Panc1 (cell line): ENCODE results near the gene CREB3L2. TPM values are rescaled to one million over a fixed set of nuclear protein-coding genes. Genes with fewer than 3 reads are reported as not detected.

ENCODE experiments used
- ATAC-seq: fragments of 200-7000 bp; cut with Tn5 transposase; 2 replicates; pipeline ENCODE4 v1.9.1; 2020; ENCODE audit warnings: mild to moderate bottlenecking, moderate library complexity
- BruUV-seq: library from RNA; stranded (reverse); fragments of 400-500 nt; replicated peaks from 2 replicates; lab custom pipeline; 2021; lab: Mats Ljungman, UMichigan
- CTCF ChIA-PET: fragments of 300-600 bp; sonication (Branson Sonifier 250); formaldehyde crosslinking; loops from one replicate; lab custom pipeline; 2022; ENCODE audit warnings: antibody characterized with exemption; lab: Charles Lee
- POLR2A ChIA-PET: fragments of 300-600 bp; sonication (Branson Sonifier 250); formaldehyde crosslinking; loops from one replicate; lab custom pipeline; 2022; ENCODE audit warnings: antibody characterized with exemption; lab: Charles Lee
- DNase-seq: peaks from one replicate; pipeline ENCODE4 v3.0.0-alpha.2; 2010; ENCODE audit warnings: low read depth, low spot score
- H3K27ac ChIP-seq: 2 replicates; pipeline ENCODE4 v1.5.1; 2011; ENCODE audit warnings: mild to moderate bottlenecking, low read length, inconsistent platforms
- H3K27me3 ChIP-seq: fragments of 200-500 bp; sonication (Bioruptor generic); 2 replicates; pipeline ENCODE4 v1.6.0; 2014; ENCODE audit warnings: low read length, inconsistent platforms; ENCODE audit not compliant: control insufficient read depth, insufficient read depth
- H3K36me3 ChIP-seq: fragments of 200-500 bp; sonication (Bioruptor generic); 2 replicates; pipeline ENCODE4 v1.5.1; 2014; ENCODE audit warnings: inconsistent platforms, mild to moderate bottlenecking, low read length, moderate library complexity; ENCODE audit not compliant: control insufficient read depth, insufficient read depth
- H3K4me1 ChIP-seq: 2 replicates; pipeline ENCODE4 v1.5.1; 2011; ENCODE audit warnings: inconsistent platforms, mild to moderate bottlenecking, low read length, moderate library complexity; ENCODE audit not compliant: control insufficient read depth, insufficient read depth
- H3K4me3 ChIP-seq, 2 experiments: 2 replicates each; pipeline ENCODE4 v1.5.1; 2011 to 2012; ENCODE audit warnings: low read depth in 2 of 2, low read length in 2 of 2, mild to moderate bottlenecking in 2 of 2, inconsistent platforms in 1 of 2, moderate library complexity in 1 of 2
- H3K9me3 ChIP-seq: fragments of 200-500 bp; sonication (Bioruptor generic); 2 replicates; pipeline ENCODE4 v1.5.1; 2014; ENCODE audit warnings: low read depth, mild to moderate bottlenecking, inconsistent platforms, low read length, moderate library complexity; ENCODE audit not compliant: control insufficient read depth, insufficient read depth
- CTCF ChIP-seq: fragments of 450-650 bp; IDR thresholded peaks from 2 replicates; pipeline ENCODE4 v1.5.1; 2017; ENCODE audit warnings: mild to moderate bottlenecking
- POLR2AphosphoS5 ChIP-seq: IDR thresholded peaks from 2 replicates; pipeline ENCODE4 v1.6.1; 2012; ENCODE audit warnings: mild to moderate bottlenecking, low read depth, low read length, moderate library complexity
- REST ChIP-seq, 2 experiments: IDR thresholded peaks; 2 replicates each; pipeline ENCODE4 v1.6.1; 2011 to 2012; ENCODE audit warnings: low read depth in 2 of 2, control low read depth in 1 of 2, low read length in 1 of 2, mild to moderate bottlenecking in 1 of 2, moderate library complexity in 1 of 2; ENCODE audit not compliant: insufficient read depth in 1 of 2
- SIN3A ChIP-seq: IDR thresholded peaks from 2 replicates; pipeline ENCODE4 v1.6.1; 2012; ENCODE audit warnings: low read depth, mild to moderate bottlenecking, low read length, moderate library complexity, borderline replicate concordance; ENCODE audit not compliant: insufficient read depth
- TCF7L2 ChIP-seq: IDR thresholded peaks from 2 replicates; pipeline ENCODE4 v1.6.1; 2011; ENCODE audit warnings: mild to moderate bottlenecking, low read depth, low read length, inconsistent platforms
- in situ Hi-C: cut with HindIII; loops from 2 replicates; pipeline ENCODE4 v1.10.0; 2016; ENCODE audit warnings: low sequenced_read_pairs, low pct_unique_long_range_greater_than_20kb
- intact Hi-C: fragments of 100-400 bp; cut with micrococcal nuclease; formaldehyde crosslinking; loops from one replicate; pipeline ENCODE4 v1.10.0; 2022; ENCODE audit not compliant: unreplicated experiment
- total RNA-seq: library from RNA; stranded (reverse); gene quantifications from one replicate; pipeline ENCODE4 v1.2.1, GENCODE V29; 2021; ENCODE audit not compliant: unreplicated experiment

The CREB3L2 gene
- total RNA-seq, 1 experiment from 2014 or later = 22.7 TPM

- no peak for ATAC-seq
- no TSS peak for BruUV-seq
- in situ Hi-C loops = no loop called here
- Histone ChIP-seq H3K27me3 (peaks cover 6% of the 10 kb centered on the region; the same call in 1 of the 2 replicates), H3K27ac (no peak overlapping the region), H3K4me1 (no peaks in the 10 kb centered on the region), H3K4me3 (no peak overlapping the region), H3K9me3 (no peaks in the 10 kb centered on the region; the same call in 1 of the 2 replicates), H3K36me3 (no peaks in the 10 kb centered on the region)
- POLR2A ChIA-PET = no interaction called here
- DNase-seq = no peak
- CTCF ChIA-PET = no interaction called here
- intact Hi-C loops = no loop called here
- no peak for TF ChIP-seq REST (IDR thresholded peaks at IDR 0.05; ENCODE audit: insufficient read depth in 1 of 2, low read depth in 2 of 2, low read length in 1 of 2)
Observed at GRCh38 chr7:137836541-137836940, 165.3 kb downstream of the CREB3L2 start.

GRCh38 chr7:137836113-137836509 is 165.8 kb downstream of the CREB3L2 start:
- in situ Hi-C loops = no loop called here
- POLR2A ChIA-PET = no interaction called here

More at GRCh38 chr7:137836113-137836509, 165.8 kb downstream of the CREB3L2 start:
- intact Hi-C loops = no loop called here
- ATAC-seq = no peak
- TF ChIP-seq CTCF (no peak), REST (IDR thresholded peaks at IDR 0.05; ENCODE audit: insufficient read depth in 1 of 2, low read depth in 2 of 2, low read length in 1 of 2) (no peak), POLR2AphosphoS5 (no peak), SIN3A (no peak), TCF7L2 (no peak)
- H3K36me3 ChIP-seq = no peaks in the 10 kb centered on the region
- CTCF ChIA-PET = no interaction called here
- H3K4me3 ChIP-seq = no peak overlapping the region
- H3K9me3 ChIP-seq = no peaks in the 10 kb centered on the region; the same call in 1 of the 2 replicates
- no peaks in the 10 kb centered on the region for H3K4me1 ChIP-seq
- no TSS peak for BruUV-seq
- H3K27me3 ChIP-seq = peaks cover 6% of the 10 kb centered on the region; the same call in 1 of the 2 replicates
- DNase-seq = no peak
- H3K27ac ChIP-seq = no peak overlapping the region
